ENCODE results near the gene ACSM6. TPM values are rescaled to one million over a fixed set of nuclear protein-coding genes. Genes with fewer than 3 reads are reported as not detected.
"Not testable (repeated sequence)": the region's sequence is repeated elsewhere in the genome, so short reads cannot be mapped to it uniquely, and the experiment has no call there.

Gene ACSM6
- total RNA-seq, 1 donor from 2014 or later: 4.5 TPM

DNA sequence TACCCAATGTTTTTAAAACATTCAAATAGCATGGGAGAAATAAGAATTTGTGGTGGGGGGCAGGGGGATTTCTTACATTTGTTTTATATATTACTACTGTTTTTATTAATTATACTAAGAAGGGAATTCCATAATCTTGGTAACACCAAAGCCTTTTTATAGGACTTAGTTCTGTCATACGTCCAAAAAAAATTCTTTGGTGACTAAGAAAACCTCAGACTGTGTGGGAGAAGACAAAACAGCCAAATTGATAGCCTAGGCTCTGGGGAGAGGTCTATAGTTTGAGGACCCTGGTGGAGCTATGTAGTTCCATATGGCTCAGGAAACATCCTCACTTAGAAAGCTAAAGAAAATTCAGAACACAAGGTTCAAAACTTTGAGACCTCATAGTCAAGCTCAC is 23.4 kb downstream of the ACSM6 start:
- DNase-seq: no peak

DNA sequence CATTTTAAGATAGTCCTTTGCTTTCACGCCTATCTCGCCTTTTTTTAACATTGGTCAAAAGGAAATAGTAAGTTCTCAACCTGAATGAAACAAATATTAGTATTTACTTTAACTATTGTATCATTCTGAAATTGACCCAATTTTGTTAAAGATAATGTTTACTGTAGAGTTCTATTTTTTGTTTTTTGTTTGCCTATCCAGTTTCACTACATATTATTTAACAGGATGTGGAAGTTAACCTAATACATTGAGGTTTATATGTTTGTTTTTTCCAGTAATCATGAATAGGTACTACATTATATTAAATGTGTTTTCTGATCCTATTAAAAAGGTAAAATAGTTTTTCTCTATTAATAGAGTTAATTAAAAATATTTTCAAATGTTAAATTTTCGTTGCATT is 26.5 kb downstream of the ACSM6 start:
- DNase-seq: no peak

DNA sequence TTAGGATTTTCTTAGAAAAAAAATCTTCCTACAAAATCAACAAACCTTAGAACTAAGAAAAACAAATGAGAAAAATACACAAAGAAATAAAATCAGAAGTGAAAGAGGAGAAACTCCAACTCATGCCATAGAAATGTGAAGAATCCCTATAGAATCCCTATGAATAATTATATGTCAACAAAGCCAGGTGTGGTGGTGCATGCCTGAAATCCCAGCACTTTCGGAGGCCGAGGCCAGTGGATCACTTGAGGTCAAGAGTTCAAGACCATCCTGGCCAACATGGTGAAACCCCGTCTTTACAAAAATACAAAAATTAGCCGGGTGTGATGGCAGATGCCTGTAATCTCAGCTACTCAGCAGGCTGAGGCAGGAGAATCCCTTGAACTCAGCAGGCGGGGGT is 27.1 kb downstream of the ACSM6 start:
- DNase-seq: no peak

DNA sequence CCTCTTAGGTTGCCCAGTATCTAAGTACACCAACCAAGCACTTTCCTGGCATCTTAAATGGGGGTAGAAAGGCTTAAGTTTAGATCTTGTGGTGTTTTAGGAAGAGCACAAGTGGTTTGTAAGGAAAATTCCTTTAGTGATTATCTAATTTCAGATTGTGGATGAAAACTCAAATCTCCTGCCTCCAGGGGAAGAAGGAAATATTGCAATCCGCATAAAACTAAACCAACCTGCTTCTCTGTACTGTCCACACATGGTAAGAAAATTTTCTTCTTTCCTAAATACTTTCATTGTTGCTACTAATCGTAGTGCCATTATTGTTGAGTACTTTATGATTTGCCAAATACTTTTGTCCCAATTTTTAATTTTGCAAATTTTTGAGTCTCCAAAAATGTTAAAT is 31.1 kb downstream of the ACSM6 start:
- DNase-seq: no peak

DNA sequence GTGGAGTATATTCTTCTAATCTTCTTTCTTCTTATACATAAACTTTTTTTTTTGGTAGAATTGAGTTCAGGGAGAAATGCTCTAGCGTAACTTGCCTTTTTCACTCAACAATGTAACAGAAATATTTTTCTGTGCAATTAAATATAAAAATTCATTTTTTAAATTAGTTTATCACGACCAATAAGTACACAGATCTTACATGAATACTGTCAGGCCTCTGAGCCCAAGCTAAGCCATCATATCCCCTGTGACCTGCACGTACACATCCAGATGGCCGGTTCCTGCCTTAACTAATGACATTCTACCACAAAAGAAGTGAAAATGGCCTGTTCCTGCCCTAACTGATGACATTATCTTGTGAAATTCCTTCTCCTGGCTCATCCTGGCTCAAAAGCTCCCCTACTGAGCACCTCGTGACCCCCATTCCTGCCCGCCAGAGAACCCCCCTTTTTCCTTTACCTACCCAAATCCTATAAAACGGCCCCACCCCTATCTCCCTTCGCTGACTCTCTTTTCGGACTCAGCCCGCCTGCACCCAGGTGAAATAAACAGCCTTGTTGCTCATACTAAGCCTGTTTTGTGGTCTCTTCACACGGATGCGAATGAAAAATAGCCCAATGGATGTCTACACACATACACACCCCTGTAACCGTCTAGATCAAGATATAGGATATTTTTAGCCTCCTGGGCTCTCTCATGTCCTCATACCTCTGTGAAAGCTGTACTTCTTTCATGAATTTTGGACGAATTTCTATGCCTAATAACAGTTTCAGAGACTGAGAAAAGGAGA is 35.1 kb downstream of the ACSM6 start:
- DNase-seq: not testable (repeated sequence)

DNA sequence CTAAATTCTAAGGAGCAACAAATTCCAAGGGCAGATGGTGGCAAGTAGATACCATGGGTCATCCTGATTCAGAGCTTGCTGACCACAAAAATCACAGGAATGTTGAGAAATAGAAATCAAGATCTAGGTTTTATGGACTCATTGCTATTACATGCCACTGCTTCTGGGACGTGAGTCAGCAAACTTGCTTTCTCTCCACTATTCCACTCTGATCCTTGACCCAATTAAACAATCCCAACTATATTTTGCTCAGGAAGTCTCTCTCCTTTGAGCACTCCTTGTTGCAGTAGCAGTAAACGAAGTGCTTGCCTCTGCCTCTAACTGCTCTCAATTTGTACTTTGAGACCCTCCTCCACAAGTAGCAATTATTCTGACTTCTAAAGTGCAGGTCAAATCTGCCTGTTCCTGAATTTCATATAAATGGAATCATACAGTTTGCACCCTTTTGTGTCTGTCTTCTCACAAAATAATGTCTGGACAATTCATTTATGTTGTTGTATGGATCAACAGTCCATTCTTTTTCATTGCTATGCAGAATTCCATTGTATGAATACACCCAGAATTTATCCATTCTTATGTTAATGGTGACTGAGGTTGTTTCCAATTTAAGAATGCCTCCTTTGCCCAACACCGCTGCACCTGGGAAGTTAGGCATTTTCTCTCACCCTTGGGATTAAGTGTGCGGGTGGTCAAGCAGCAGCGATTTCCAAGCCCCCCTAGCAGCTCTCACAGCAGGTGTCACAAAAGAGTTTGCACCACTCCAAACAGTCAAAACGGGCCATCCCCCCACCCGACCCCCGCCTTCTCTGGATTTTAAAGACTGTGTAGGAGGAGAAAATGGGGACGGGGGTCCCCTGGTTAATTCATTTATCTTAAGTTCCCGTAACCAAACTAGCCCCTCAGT is 35.9 kb downstream of the ACSM6 start:
- no peak for DNase-seq

DNA sequence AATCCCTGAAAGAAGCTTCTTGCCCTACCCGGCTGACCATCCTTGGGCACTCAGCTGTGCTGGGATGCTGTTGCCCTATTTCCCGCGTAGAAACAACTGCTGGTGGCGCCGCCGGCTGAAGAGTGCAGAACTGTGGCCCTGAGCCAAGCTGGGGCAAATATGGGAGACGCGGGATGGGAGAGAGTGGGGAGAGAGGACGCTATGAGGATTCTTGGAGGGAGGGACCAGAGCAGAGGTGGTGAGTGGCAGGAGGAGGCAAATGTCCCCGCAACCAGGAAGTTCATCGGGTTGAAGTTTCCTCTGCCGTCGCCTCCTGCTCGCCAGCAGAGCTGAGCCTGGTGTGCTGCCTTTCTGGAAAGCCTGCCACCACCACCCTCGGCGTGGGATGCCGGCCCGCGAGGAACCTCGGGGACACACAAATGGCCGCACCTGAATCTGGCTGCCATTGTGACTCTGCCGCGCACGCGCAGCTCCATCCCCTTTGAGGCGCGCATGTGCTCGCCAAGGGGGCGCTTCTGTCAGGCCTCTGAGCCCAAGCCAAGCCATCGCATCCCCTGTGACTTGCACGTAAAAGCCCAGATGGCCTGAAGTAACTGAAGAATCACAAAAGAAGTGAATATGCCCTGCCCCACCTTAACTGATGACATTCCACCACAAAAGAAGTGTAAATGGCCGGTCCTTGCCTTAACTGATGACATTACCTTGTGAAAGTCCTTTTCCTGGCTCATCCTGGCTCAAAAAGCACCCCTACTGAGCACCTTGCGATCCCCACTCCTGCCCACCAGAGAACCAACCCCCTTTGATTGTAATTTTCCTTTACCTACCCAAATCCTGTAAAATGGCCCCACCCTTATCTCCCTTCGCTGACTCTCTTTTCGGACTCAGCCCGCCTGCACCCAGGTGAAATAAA is 36.9 kb downstream of the ACSM6 start:
- not testable (repeated sequence) for DNase-seq

DNA sequence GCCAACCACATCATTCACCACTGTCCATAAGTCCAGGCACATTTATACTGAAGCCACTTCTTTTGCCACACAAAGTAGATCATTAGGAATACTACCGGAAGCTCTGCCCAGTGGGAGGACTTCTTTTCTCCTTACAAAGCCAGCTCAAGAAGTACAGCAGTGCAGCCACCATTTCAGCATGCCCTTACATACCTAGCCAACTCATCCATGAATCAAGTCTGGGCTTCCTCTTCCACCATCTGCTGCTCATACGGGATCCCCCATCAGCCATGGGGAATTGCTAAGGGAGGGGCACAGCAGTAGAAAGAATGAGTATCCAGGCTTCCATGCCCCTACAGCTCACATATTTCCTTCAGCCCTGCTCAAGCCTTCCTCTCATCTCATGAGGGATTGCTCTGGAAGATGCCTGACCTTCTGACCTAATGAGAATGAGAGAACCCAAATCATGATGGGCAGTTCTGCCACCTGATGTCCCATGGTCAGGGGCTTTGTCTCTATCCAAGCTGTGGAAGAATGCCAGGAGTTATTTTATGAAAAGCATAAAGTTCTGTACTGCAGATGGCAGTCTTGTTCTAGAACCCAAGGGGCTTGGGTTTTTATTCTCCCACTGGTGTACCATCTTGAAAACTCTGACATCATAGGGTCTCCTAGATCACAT is 39.5 kb downstream of the ACSM6 start:
- no peak for DNase-seq

DNA sequence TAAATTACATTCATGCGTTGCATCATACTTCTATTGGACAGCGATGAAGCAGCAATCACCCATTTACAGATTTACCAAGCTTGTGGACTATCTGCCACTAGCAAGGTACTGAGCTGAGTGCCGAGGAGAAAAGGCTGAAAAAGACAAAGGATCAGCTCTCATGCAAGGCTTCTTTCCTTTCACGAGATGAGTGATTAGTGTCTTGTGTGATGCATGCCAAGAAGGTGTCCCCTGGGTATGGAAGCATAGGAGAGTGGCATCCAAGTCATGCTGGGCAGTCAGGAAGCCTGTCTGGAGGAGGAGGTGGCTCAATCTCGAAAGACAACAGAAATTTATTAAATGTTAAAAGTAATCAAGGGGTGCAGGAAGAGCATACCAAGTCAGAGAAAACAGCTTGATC is 40.9 kb downstream of the ACSM6 start:
- DNase-seq: no peak

DNA sequence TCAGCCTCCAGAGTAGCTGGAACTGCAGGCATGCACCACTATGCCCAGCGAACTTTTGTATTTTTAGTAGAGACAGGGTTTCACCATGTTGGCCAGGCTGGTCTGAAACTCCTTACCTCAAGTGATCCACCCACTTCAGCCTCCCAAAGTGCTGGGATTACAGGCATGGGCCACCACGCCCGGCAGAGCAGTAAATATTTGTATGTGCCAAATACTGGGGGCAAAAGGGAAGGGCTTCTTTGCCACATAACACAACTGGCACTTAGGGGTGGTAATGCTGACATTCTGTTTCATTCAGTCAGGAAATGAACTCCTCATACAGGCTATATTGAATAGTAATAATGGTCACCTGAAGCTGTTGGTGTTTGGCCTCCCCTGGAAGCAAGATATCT is 41.6 kb downstream of the ACSM6 start:
- no peak for DNase-seq

DNA sequence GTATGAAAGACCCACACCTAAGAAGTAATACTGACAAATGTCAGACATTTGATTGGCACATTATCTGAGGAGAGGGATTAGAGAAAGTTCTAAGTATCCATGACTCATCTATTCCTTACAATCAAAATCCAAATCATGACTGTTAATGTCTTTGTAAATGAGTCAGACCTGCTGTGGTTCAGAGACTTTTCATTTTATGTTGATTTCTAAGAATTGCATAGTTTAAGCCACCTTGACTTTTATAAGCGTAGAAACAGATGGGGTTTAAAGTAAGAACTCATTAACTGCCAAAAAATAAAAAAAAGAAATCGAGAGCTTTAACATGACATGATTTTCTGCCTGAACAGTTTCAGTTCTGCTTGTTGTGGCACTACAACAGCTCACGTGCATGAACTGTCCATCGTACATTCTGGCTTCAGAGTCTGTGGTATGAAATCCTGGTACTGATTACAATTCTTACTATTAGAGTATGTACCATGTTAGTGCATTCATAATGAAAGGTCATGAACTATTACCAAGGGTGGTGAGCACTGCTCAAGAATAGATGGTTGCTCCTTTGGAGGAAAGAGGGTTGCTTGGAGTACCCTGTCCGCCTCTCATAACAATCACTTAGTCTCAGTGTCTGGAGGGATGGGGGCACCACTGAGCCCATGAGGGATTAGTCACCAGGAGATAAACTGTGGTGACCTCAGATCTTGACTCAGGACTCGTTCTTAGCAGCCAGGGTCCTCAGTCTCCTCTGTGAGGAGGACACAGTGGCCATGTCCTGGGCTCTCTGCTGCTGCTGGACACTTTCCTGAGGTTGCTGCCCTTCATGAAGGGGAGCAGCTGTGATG is 42.2 kb downstream of the ACSM6 start:
- no peak for DNase-seq

DNA sequence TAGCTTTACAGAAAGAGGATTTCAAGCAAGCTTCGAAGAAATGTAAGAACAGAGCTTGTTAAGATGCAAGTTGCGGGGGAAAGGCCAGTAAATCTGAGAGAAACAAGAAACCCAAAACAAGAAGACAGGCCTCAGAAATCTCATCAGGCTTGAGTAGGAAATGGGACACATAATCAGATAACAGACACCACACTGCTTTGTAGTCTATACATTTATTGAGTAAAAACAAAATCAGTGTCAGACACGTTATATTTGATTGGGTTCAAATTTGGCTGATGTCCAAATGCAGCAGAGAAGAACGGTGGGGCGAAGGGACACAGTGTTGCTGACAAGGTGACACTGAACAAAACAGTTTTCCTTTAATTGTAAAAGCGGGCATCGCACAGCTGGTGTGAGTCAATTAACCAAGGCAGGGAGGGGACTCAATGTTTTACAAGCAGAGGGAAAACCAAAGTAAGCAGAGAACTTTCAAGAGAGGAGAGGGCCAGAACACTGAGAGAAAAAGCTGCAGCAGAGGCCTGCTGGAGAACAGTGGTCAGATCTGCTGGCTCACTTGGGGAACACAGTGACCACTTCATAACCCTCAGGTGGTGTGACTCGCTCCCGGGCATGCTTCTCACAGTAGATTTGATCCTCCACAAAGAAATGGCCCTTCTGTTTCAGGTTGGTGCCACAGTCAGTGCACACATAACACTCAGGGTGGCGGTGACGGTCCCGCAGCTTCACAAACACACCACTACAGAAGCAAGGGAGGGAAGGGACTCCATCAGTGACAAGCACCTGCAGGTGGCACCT is 43.5 kb downstream of the ACSM6 start:
- DNase-seq: no peak

DNA sequence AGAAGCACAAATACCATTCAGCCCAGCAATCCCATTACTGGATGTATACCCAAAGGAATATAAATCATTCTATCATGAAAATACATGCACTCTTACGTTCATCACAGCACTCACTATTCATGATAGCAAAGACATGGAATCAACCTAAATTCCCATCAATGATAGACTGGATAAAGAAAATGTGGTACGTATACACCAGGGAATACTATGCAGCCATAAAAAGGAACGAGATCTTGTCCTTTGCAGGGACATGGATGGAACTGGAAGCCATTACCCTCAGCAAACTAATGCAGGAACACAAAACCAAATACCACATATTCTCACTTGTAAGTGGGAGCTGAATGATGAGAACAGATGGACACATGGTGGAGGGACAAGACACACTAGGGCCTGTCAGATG is 46.1 kb downstream of the ACSM6 start:
- not testable (repeated sequence) for DNase-seq

DNA sequence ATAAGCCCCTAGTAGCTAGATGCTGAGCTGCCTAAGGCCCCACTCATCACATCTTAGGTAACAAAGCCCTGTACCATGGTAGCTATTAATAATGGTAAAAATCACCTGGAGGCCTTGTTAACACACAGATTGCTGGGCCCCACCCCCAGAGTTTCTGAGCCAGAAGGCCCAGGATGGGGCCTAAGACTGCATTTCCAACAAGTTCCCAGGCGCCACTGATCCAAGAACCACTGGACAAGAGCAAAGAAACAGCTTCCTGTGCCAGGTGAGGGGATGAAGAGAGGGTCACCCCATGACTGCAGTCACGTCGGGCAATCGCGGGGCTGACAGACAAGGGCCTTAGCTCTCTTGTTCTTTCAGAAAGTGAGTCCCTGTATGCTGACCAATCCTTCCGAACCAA is 46.8 kb downstream of the ACSM6 start:
- DNase-seq: no peak

DNA sequence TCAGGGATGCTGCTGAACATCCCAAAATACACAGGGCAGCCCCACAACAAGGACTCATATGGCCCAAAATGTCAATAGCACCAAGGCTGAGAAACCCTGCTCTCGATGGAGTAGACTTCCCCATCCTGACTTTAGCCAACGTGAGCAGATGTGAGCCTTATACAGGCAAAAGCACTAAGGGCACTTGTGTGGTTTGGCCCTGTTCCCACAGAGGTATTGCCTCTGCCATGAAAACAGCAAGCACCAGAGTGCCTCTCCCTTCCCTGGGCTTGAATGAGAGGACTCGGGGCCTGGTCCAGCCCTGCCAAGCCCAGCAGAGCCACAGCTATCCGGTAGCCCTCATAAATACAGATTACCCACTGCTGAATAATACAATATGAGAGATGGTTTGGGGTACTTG is 47.5 kb downstream of the ACSM6 start:
- DNase-seq: no peak

DNA sequence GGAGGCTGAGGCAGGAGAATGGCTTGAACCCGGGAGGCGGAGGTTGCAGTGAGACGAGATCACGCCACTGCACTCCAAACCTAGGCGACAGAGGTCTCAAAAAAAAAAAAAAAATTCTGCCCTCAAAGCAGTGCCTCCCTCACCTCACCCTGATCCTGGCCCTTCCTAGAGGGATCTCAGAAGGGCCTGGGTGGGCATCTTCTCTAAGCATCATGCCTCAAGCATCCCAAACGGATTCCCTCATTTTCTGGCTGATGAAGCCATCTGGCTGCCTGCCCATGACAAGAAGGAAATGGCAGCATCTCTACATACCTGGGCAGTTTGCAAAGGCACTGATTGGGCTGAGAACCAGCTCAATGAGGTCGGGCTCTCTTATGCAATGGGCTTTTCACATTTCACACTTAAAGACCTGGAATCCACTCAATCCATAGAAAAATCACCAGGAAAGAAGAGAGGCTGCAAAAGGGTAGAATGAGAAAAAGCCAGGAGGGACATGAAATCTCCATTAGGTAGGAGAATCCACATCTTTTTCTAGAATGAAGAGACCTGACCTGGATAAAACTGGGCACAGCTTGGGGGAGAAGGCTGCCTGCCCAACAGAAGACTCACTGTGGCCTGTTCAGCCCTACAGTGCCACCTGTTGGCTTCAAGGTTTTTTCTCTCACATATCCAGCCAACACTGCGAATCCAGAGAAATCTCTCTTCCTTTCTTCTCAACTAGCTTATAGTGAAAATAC is 48.7 kb downstream of the ACSM6 start:
- DNase-seq: no peak

DNA sequence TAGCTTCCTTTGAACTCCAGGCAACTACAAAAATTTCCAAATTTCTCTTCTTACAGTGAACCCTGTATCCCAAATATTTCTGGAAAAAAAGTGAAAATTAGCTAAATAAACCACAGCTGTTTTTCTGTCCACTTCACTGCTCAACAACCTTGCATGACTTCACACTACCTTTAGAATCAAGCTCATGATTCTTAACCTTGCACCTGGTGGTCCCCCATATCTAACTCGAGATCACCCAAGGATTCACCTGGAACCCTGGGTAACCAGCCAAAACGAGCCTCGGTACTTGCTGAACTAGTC is 49.2 kb downstream of the ACSM6 start:
- DNase-seq: no peak

DNA sequence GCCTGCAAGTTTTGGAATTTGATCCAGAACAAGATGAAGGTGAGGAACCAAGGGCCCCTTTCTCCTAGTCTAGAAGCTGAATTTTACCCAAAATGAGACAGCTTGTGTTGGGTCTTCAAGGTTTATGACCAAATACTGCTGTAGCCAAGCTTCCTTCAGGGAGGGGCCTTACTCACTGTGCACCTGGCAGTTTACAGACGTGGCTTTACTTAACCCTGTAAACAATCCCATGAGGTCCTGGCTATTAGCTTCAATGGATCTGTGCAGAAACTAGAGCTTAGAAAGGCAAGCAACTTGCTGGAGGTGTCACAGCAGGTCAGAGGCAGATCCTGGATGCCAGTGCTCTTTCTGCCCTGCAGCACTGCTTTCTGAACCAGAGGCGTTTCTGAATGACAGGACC is 50.1 kb downstream of the ACSM6 start:
- DNase-seq: no peak

DNA sequence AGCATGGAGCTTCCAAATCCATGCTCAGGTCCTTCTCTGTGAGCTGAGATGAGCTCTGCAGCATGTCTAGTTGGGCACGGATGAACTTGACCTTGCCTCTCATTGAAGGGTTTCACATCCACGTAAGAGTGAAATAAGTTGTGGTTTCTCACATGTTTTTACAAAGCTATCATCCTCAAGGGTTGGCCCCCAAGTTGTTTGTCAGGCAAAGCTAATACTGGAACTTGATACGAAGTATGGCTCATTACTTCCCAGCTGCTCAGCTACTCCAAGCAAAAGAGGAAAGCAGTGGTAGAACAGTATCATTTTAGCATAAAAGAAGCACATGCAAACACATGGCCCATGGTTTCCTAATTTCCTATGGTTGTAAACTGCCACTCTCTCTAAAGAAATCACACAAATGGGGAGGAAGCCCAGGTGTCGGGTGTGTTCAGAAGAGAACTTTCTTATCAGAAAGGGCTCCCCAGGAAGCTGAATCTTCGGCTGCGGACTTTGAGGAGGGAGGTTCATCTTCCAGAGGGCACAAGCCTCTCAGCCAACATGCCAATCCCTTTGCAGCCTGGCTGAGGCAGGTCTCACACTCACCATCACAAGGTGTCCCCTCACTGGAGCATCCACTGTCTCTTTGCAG is 51.5 kb downstream of the ACSM6 start:
- DNase-seq: no peak

Data from skin of body (tissue), 2 donors.